Activated naive CD8-positive, alpha-beta T cell treated with anti-CD3 and anti-CD28 coated beads, Interleukin-2, amount 50 U/mL, for 24 hours (primary cell): ENCODE data around the gene WDR35.
"Not testable (repeated sequence)": the region's sequence is repeated elsewhere in the genome, so short reads cannot be mapped to it uniquely, and the experiment has no call there.

Experiments
- ATAC-seq: fragments of 150-1000 bp; cut with Tn5 transposase; one replicate; pipeline ENCODE4 v1.10.0; 2021
- DNase-seq: peaks from one replicate; pipeline ENCODE4 v3.0.0; 2021
- H3K27ac Mint-ChIP-seq: one replicate; pipeline ENCODE4 v1.8.0; 2021; ENCODE audit warnings: mild to moderate bottlenecking, mixed read lengths
- H3K27me3 Mint-ChIP-seq: one replicate; pipeline ENCODE4 v1.8.0; 2021; ENCODE audit warnings: mixed read lengths
- H3K36me3 Mint-ChIP-seq: one replicate; pipeline ENCODE4 v1.8.0; 2021; ENCODE audit warnings: low read depth, mixed read lengths
- H3K4me1 Mint-ChIP-seq: one replicate; pipeline ENCODE4 v1.8.0; 2021; ENCODE audit warnings: mixed read lengths
- H3K4me3 Mint-ChIP-seq: one replicate; pipeline ENCODE4 v1.8.0; 2021; ENCODE audit warnings: mild to moderate bottlenecking, moderate library complexity, mixed read lengths
- H3K9me3 Mint-ChIP-seq: one replicate; pipeline ENCODE4 v1.8.0; 2021; ENCODE audit warnings: mixed read lengths

The WDR35 gene

DNA sequence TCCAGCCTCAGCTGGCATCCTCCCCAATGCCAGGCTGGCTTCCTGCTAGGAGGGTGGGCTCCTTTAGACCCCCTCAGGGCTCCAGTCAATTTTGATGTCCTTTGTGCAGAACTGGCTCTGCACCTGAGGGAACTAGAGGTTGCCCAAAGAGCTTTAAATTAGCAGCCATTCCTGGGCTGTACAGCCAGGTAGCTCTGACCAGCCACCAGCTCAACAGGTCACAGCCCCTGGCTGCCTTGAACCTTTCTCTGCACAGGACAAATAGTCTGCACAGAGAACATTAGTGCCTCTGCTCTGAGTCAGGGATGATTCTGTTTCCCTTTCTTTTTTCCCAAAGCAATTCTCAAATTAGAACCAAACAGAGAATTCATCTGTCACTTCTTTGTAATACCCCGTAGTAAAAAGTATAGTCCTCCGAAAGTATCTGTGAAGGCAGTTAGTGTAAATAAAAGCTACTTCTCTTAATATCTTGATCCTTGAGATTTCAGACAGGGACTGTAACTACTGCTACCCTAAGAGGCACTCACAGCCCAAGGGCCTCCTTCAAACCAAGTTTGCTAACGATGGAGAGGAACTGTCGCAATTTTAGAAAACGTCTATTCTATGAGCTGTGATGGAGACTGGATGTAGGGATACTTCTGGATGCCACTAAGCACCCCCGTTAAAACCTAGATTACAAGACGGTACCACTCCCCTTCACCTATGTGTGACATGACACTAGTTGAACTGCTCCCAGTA, 91.1 kb downstream of the WDR35 start:
- H3K9me3 Mint-ChIP-seq = no peaks in the 10 kb centered on the region
- H3K27ac Mint-ChIP-seq = peak overlapping the region; percentile 49
- no peak for ATAC-seq
- H3K27me3 Mint-ChIP-seq = no peaks in the 10 kb centered on the region
- DNase-seq = no peak
- H3K36me3 Mint-ChIP-seq = peaks cover 11% of the 10 kb centered on the region
- peak overlapping the region; percentile 53 for H3K4me3 Mint-ChIP-seq
- H3K4me1 Mint-ChIP-seq = peaks cover 69% of the 10 kb centered on the region

DNA sequence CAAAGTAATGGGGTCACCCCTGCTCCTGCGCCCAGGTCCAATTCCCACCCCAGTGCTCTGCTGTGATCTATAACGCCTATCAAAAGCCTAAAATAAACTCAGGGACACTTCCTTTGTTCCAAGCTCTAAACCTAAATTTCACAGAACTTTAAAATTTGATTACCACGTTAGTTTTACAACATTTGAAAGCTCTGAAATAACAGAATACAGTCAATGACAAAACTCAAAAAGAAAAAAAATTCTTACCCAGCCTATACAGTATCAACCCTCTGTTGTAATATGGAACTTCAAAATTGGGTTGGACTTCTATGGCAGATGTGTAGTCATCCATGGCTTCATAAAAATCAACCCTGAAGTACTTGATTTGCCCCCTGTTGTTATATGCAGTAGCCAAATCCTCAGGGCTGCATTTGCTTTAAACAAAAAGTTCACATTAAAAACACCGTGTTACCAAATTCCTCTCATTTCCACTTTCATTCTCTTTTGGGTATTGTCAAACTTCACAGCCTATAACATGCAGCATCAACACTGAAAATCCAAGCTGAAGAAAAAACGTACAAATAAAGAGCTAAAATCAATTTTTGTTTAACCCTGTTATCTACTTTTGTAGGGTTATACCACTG, 92.2 kb downstream of the WDR35 start:
- H3K27ac Mint-ChIP-seq = no peak overlapping the region
- no peaks in the 10 kb centered on the region for H3K9me3 Mint-ChIP-seq
- peak overlapping the region; percentile 58 for H3K4me3 Mint-ChIP-seq
- no peak for DNase-seq
- no peaks in the 10 kb centered on the region for H3K27me3 Mint-ChIP-seq
- H3K36me3 Mint-ChIP-seq = peaks cover 13% of the 10 kb centered on the region
- H3K4me1 Mint-ChIP-seq = peaks cover 70% of the 10 kb centered on the region
- no peak for ATAC-seq

DNA sequence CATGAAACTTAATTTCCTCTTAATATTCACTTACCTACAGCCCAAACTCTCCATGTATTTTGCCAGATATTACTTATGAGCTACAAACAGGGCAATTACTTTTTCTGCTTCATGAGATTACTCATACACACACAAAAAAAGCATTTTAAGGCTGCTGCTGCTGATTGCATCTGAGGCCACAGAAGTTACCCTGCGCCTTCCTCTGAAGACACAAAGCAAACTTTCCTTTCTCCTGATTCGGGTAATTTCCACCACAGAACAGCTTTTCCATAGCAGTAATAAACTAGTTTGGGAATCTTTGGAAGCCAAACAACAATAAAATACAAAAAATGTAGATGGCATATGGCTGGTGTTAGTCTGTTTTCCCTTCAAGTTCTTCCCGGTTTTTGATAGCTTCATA, 94.4 kb downstream of the WDR35 start:
- H3K4me3 Mint-ChIP-seq = no peak overlapping the region
- peaks cover 72% of the 10 kb centered on the region for H3K4me1 Mint-ChIP-seq
- peak overlapping the region; percentile 45 for H3K27ac Mint-ChIP-seq

DNA sequence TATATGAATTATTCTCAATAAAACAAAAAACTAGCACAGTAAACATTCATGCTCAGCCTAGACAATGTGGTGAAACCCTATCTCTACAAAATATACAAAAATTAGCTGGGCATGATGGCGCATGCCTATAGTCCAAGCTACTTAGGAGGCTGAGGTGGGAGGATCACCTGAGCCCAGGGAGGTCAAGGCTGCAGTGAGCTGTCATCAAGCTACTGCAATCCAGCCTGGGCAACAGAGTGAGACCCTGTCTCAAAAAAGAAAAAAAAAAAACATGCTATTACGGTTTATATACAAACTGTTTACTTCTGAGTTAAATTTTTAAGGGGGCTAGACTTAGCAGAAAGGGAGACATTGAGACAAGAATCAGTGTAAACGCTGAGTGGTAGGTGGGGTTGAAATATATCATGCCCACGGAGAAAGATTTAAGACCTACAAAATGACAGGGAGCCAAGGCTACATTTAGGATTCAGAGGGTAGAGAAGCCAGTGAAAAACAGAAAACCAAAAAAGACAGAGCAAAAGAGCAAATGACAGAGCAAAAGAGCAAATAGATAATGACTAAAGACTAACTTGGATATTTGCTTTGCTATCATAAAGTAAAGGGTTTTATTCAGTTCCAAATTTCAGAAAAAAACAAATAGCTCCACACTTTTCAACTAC, 95.6 kb downstream of the WDR35 start:
- Mint-ChIP-seq H3K36me3 (peaks cover 19% of the 10 kb centered on the region), H3K27ac (peak overlapping the region; percentile 46), H3K9me3 (no peaks in the 10 kb centered on the region), H3K4me1 (peaks cover 68% of the 10 kb centered on the region), H3K27me3 (no peaks in the 10 kb centered on the region), H3K4me3 (no peak overlapping the region)
- no peak for DNase-seq
- ATAC-seq = no peak

More for the DNA sequence above, 94.4 kb downstream of the WDR35 start:
- DNase-seq (no peak), ATAC-seq (peak; percentile 55)
- no peaks in the 10 kb centered on the region for H3K27me3 Mint-ChIP-seq
- no peaks in the 10 kb centered on the region for H3K9me3 Mint-ChIP-seq
- H3K36me3 Mint-ChIP-seq = peaks cover 17% of the 10 kb centered on the region

DNA sequence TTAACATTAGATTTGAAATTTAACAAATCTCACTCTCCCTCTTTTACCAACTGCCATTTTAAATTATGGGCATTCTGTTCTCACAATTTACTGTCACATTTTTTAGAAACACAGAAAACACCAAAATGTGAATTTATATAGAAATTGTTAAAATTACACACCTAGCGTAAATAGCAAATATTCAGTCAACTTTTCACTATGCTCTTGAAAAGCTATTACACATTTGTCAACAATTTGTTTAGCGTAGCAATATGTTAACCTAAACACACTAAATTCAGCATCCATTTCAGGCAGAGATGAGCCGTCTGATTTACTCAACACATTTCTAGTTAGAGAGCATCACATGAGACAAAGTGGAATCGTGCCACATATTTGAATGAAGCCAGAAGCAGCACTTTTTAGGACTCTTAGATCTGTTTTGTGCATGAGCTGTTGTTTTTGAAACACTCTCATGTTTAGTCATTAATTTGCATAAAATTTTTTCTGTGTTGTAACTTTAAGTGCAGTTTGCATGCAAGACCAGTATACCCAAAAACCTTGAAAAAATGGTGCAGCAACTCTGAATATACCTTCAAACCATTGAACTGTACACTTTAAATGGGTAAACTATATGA, 96.3 kb downstream of the WDR35 start:
- ATAC-seq (no peak), DNase-seq (no peak)
- Mint-ChIP-seq H3K36me3 (peaks cover 14% of the 10 kb centered on the region), H3K27ac (no peak overlapping the region), H3K9me3 (no peaks in the 10 kb centered on the region), H3K27me3 (no peaks in the 10 kb centered on the region), H3K4me1 (peaks cover 68% of the 10 kb centered on the region), H3K4me3 (no peak overlapping the region)

DNA sequence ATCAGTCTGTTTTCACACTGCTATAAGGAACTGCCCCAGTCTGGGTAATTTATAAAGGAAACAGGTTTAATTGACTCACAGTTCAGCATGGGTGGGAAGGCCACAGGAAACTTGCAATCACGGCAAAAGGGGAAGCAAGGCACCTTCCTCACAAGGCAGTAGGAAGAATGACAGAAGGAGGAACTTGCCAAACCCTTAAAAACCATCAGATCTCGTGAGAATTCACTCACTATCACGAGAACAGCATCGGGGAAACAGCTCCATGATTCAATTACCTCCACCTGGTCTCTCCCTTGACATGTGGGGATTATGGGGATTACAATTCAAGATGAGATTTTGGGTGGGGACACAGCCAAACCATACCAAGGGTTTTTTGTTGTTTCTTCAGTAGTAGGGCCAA, 97.9 kb downstream of the WDR35 start:
- Mint-ChIP-seq H3K4me3 (peak overlapping the region; percentile 9), H3K27ac (peak overlapping the region; percentile 29), H3K4me1 (peaks cover 56% of the 10 kb centered on the region), H3K36me3 (peaks cover 14% of the 10 kb centered on the region)
- peak; percentile 27 for ATAC-seq
- DNase-seq, H3K9me3 Mint-ChIP-seq, H3K27me3 Mint-ChIP-seq: not testable (repeated sequence)

DNA sequence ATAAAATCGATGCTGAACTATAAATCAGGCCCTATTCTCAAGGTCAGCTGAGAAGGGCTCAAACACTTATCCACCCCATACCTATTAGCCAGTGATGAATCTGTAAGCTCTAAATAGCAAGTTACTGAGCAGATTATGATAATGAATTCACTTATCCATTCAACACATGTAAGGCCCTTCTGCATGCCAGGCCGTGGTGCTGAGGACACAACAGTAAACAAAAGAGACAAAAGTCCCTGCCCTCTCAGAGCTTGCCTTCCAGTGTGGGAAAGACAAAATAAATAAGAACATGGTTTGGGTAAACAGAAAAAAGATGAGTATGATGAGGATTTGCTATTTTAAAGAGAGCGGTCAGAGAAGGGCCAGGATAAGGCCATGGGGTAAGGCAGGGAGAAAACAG, 99.8 kb downstream of the WDR35 start:
- Mint-ChIP-seq H3K4me1 (peaks cover 44% of the 10 kb centered on the region), H3K27ac (no peak overlapping the region), H3K4me3 (no peak overlapping the region), H3K27me3 (no peaks in the 10 kb centered on the region), H3K9me3 (no peaks in the 10 kb centered on the region), H3K36me3 (peaks cover 13% of the 10 kb centered on the region)
- DNase-seq = no peak
- ATAC-seq = no peak

DNA sequence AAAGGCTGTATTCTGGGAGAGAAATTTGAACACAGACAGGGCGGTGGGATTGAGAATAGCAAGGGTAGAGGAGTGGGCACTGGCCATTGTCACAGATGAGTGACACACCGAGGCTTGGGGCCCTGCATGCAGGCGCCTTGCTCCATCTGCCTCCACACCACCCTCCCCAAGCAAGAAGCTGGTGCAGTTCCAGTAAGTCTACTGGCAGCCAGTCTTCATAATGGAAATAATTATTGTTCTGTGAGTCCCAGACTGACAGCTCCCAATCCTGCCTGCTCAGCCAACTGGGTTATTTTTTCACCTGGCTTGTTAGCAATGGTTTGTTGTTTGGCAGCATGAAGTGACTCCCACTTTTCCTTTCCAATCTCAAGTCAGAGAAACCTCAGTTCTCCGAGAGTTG, 101.1 kb downstream of the WDR35 start:
- no peaks in the 10 kb centered on the region for H3K9me3 Mint-ChIP-seq
- H3K36me3 Mint-ChIP-seq = peaks cover 13% of the 10 kb centered on the region
- H3K27ac Mint-ChIP-seq = no peak overlapping the region
- H3K4me1 Mint-ChIP-seq = peaks cover 32% of the 10 kb centered on the region
- ATAC-seq (no peak), DNase-seq (no peak)
- no peak overlapping the region for H3K4me3 Mint-ChIP-seq
- H3K27me3 Mint-ChIP-seq = no peaks in the 10 kb centered on the region

DNA sequence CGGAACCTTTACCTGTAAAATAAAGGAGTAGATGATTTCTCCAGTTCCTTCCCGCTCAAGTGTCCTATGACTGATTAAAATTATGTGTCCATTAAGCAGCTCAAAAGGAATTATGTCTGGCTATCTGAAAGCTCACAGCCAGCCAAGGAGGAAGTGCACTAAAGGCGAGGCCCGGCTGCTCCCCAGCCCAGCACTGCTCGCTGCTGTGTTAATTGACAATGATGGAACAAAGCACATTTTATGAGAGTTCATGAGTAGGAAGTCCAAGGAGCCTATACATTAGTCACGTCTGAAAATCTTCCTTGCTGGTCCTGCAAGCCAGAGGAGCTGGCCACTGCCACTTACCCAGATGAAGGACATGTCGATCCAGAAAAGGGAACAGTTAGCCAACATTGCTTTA, 102.4 kb downstream of the WDR35 start:
- ATAC-seq (no peak), DNase-seq (no peak)
- H3K27me3 Mint-ChIP-seq = no peaks in the 10 kb centered on the region
- H3K27ac Mint-ChIP-seq = no peak overlapping the region
- H3K9me3 Mint-ChIP-seq = no peaks in the 10 kb centered on the region
- no peak overlapping the region for H3K4me3 Mint-ChIP-seq
- peaks cover 8% of the 10 kb centered on the region for H3K36me3 Mint-ChIP-seq
- peaks cover 20% of the 10 kb centered on the region for H3K4me1 Mint-ChIP-seq

DNA sequence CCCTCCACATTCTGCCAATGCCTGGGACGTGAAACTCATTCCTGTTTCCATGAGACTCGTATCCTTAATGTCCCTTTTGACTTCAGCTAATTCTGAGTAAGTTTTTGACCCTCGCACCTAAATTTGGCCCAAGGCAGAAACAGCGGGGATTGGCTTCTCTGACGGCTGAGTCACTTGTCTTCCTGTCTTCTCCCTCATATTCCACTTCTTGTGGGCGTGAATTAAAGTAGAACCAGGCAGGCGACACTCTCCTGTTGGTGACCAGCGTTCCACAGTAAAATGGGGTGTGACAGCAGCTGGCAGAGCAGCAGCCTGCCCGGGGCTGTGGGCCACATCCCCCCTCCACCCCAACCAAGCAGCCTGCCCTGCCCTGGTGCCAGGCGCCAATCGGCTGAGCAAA, 103.6 kb downstream of the WDR35 start:
- Mint-ChIP-seq H3K36me3 (peaks cover 2% of the 10 kb centered on the region), H3K4me3 (no peak overlapping the region), H3K27ac (no peak overlapping the region), H3K4me1 (peaks cover 12% of the 10 kb centered on the region), H3K27me3 (no peaks in the 10 kb centered on the region), H3K9me3 (no peaks in the 10 kb centered on the region)
- ATAC-seq (no peak), DNase-seq (no peak)

DNA sequence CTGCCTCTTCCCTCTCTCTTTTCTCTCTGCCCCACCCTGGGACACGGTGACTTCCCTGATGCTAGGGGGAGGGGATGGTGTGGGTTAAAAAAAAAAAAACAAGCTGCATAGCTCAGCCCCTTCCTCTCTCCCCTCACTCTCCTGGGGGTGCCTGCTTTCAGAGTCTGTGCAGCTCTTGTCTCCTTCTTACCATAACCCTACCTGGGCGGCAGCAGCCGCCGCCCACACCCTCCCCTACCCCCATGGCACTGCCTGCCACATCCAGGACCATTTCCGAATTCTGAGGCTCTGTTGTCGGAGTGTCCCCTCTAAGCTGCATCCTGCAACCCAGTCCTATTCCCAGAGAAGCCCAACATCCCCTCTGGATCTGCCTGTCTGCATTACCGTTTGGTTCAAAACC, 104.1 kb downstream of the WDR35 start:
- Mint-ChIP-seq H3K27ac (no peak overlapping the region), H3K4me3 (no peak overlapping the region), H3K27me3 (no peaks in the 10 kb centered on the region), H3K36me3 (peaks cover 2% of the 10 kb centered on the region), H3K9me3 (no peaks in the 10 kb centered on the region), H3K4me1 (peaks cover 12% of the 10 kb centered on the region)
- ATAC-seq (no peak), DNase-seq (no peak)

DNA sequence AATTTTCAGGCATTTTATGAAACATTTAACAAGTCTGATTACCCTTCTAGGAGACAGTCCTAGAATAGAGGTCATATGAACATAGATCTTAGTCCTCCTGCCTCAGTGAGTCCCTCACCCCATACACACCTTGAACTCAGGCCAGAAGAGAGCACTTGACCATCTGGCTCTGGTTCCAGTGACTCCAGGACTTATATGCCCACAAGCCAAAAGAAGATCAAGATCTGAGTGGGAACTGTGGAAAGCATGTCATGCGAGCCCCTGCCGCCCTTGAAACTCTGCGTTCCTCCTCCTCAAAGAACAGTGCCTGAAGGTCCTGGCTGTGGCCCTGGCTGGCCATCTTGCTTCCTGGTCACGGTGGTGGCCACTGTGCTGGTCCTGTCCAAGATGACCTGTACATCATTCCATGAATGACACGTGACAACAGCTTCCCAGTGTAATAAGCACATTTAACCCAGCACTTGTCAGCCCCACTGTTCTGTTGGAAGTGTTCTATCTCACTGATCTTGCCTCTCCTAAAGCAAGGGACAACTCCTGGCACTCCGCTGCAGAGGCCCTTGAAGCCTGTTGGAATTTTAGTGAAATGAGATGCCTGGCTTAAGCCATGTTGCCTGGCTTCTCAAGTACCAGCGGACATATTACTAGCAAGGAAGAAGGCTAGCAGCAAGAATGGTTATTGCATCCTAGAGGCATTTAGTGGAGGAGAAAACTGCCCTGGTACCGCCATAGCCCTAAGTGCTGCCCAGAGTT, 105.8 kb downstream of the WDR35 start:
- Mint-ChIP-seq H3K9me3 (no peaks in the 10 kb centered on the region), H3K27me3 (no peaks in the 10 kb centered on the region), H3K36me3 (peaks cover 6% of the 10 kb centered on the region), H3K4me1 (peaks cover 6% of the 10 kb centered on the region), H3K4me3 (no peak overlapping the region), H3K27ac (no peak overlapping the region)
- DNase-seq (no peak), ATAC-seq (no peak)

DNA sequence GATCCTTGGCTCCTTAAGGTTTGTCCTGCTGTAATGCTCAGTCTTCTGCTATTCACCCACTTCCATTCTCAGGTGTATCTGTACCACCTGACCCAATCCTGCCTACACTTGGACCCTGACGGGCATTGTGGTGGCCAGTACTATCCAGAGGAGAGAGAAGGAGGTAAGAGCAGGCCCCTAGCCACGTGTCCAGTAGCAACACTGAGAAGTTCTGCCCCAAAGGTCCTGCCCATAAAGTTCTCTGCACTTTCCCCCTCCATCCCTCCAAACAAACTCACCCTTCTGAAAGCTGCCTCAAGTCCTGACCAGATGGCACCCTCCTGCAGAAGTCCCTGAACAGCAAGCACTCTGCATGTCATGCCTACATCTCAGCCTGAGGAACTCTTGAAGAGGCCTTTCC, 106.4 kb downstream of the WDR35 start:
- Mint-ChIP-seq H3K4me1 (peaks cover under 1% of the 10 kb centered on the region), H3K27ac (no peak overlapping the region), H3K27me3 (no peaks in the 10 kb centered on the region), H3K9me3 (no peaks in the 10 kb centered on the region), H3K4me3 (no peak overlapping the region), H3K36me3 (peaks cover 7% of the 10 kb centered on the region)
- ATAC-seq = no peak
- no peak for DNase-seq

DNA sequence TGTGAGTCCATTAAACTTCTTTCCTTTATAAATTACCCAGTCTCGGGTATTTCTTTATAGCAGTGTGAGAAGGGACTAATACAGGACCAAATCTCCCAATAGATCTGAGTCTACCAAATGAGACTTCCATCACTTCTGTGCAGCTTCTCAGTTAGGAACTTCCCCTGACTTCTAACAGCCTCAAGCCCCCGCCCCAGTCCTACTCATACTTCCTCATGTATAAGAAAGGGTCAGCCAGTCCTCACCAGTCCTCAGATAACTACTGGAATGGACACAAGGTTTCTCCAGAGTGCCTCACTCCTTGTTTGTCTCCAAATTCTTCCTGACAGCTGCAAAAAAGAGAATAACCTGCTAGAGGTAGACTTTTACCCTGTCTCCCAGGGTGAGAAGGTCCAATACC, 107.6 kb downstream of the WDR35 start:
- Mint-ChIP-seq H3K27ac (no peak overlapping the region), H3K36me3 (peaks cover 7% of the 10 kb centered on the region), H3K27me3 (no peaks in the 10 kb centered on the region), H3K4me1 (no peaks in the 10 kb centered on the region), H3K9me3 (no peaks in the 10 kb centered on the region), H3K4me3 (no peak overlapping the region)
- ATAC-seq (no peak), DNase-seq (no peak)
